HepG2 (cell line): ENCODE results near the gene ZMIZ1.

ENCODE experiments used
- JUND ChIP-seq: sonication (generic); formaldehyde crosslinking; IDR thresholded peaks from 2 replicates; pipeline ENCODE4 v1.8.0; 2022; ENCODE audit warnings: mild to moderate bottlenecking, missing genetic modification reagents
- TOE1 ChIP-seq: sonication (generic); formaldehyde crosslinking; IDR thresholded peaks from 2 replicates; pipeline ENCODE4 v1.4.0; 2020; ENCODE audit warnings: mild to moderate bottlenecking, missing genetic modification reagents
- ZNF225 ChIP-seq: sonication (generic); formaldehyde crosslinking; IDR thresholded peaks from 2 replicates; pipeline ENCODE4 v1.4.0; 2020; ENCODE audit warnings: mild to moderate bottlenecking, missing genetic modification reagents
- ZNF263 ChIP-seq: sonication (generic); formaldehyde crosslinking; IDR thresholded peaks from 2 replicates; pipeline ENCODE4 v1.4.0; 2020; ENCODE audit warnings: missing genetic modification reagents

DNA sequence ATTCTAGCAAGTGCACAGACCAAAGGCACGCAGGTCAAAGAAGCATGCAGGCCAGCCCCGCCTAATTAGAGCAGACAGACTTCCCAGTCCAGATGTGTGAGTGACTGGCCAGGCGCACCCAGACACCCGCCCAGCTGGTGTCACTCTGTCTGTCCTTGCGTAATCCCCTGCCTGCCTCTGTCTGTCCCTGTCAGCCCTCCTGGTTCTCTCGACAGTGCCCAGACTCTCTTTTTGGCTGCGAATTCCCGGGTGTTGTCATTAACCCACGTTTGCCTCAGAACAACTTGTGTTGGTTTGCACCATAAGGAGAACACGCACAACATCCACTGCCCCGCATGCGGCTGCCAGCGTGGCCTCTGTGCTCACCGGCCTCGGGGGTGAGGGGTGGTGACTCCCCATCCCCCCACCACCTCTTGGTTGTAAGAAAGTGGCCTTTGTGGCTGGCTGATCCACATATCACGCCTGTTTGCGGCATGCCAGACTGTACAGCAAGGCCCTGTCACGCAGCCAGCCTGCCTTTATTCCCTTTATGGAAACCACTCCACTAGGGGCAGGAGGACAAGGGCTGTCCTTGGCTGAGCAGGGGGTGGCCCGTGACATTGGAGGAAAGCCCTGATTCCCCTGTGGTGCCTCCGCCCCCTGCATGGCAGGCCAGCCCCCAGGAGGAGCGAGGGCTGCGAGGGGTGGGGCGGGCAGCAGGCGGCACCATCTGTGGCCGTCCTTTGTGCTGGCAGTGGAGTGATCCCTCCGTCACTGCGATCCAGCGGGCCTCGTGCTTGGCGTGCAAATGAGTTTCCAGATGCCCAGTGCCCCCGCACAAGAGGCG lies 205.7 kb downstream of the ZMIZ1 start:
- TF ChIP-seq TOE1 (no peak), ZNF225 (CRISPR knock-in tag) (no peak), JUND (CRISPR knock-in tag) (no peak), ZNF263 (CRISPR knock-in tag) (no peak)
